ENCODE results near the gene ORC1.

DNA sequence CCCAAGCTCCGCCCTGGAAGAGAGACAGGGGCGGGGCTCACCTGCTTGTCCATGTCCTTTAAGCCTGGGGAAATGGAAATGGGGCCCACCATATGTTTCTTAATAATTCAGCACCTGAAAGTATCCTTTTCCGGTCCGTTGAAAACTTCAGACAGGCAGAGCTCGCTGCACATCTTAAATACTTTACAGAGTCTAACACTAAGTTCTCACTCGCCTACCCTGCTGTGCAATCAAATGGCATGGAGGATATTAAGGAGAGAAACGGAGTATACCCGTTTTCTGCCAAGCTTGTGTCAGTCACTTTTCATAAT lies 37.8 kb downstream of the ORC1 start:
- no peak for TF ChIP-seq POLR2AphosphoS5 (IDR thresholded peaks at IDR 0.05; ENCODE audit: low read depth, low read length)
- no peak for TF ChIP-seq POLR2A (IDR thresholded peaks at IDR 0.05; ENCODE audit: low read depth, low read length)
- TF ChIP-seq TAF1 (IDR thresholded peaks at IDR 0.05; ENCODE audit: borderline replicate concordance, low read depth, low read length), result no peak
